H1 (cell line): ENCODE data around the gene FBXW5. TPM values are rescaled to one million over a fixed set of nuclear protein-coding genes. Genes with fewer than 3 reads are reported as not detected.

Experiments used
- CTCF ChIA-PET: fragments of 300-600 bp; sonication (Branson Sonifier 250); formaldehyde crosslinking; loops from one replicate; lab custom pipeline; 2021; ENCODE audit not compliant: partially characterized antibody; lab: Charles Lee
- POLR2A ChIA-PET: fragments of 300-600 bp; sonication (Branson Sonifier 250); formaldehyde crosslinking; loops from one replicate; lab custom pipeline; 2021; ENCODE audit warnings: inconsistent platforms; ENCODE audit not compliant: partially characterized antibody; lab: Charles Lee
- DNase-seq, 2 experiments: peaks; one replicate each; pipeline versions ENCODE4 v3.0.0 to v3.0.0-alpha.2; 2010 to 2022; ENCODE audit warnings: low spot score in 2 of 2, low read depth in 1 of 2, mixed read lengths in 1 of 2
- FAIRE-seq: peaks from 2 replicates; lab custom pipeline; 2011; peaks lifted over from hg19 to GRCh38; lab: Jason Lieb, UNC
- H2AFZ ChIP-seq: 2 replicates; pipeline ENCODE4 v1.8.1; 2012; ENCODE audit warnings: low read length, inconsistent platforms
- H2AK5ac ChIP-seq: 2 replicates; pipeline ENCODE4 v1.6.1; 2013; ENCODE audit warnings: low read depth, low read length
- H2BK120ac ChIP-seq: replicated peaks from 2 replicates; pipeline ENCODE3; 2013; ENCODE audit warnings: low read depth, low read length, inconsistent platforms
- H2BK12ac ChIP-seq: 2 replicates; pipeline ENCODE4 v1.6.1; 2013; ENCODE audit warnings: low read depth, low read length
- H2BK15ac ChIP-seq: 2 replicates; pipeline ENCODE4 v1.6.1; 2013; ENCODE audit warnings: low read length
- H2BK20ac ChIP-seq: 2 replicates; pipeline ENCODE4 v1.6.1; 2013; ENCODE audit warnings: low read length
- H2BK5ac ChIP-seq: 2 replicates; pipeline ENCODE4 v1.6.1; 2013; ENCODE audit warnings: low read depth, low read length
- H3K14ac ChIP-seq: 2 replicates; pipeline ENCODE4 v1.6.1; 2013; ENCODE audit warnings: inconsistent platforms; ENCODE audit not compliant: insufficient read length
- H3K18ac ChIP-seq: 2 replicates; pipeline ENCODE4 v1.6.1; 2013; ENCODE audit warnings: low read length; ENCODE audit errors: extremely low read depth
- H3K23ac ChIP-seq: 2 replicates; pipeline ENCODE4 v1.6.1; 2013; ENCODE audit warnings: inconsistent platforms; ENCODE audit not compliant: insufficient read length
- H3K23me2 ChIP-seq: 2 replicates; pipeline ENCODE4 v1.6.1; 2013; ENCODE audit warnings: low read depth, low read length
- H3K27ac ChIP-seq: 2 replicates; pipeline ENCODE4 v1.6.1; 2011; ENCODE audit warnings: low read depth, low read length, inconsistent platforms
- H3K27me3 ChIP-seq, 4 experiments: replicated peaks in 1 of 4; 1 replicate in 1 of 4; 2 replicates in 3 of 4; pipeline versions ENCODE4 v1.6.1 to v1.8.1; 2011 to 2013; ENCODE audit warnings: low read length in 3 of 4, mild to moderate bottlenecking in 3 of 4, inconsistent platforms in 2 of 4, mixed read lengths in 2 of 4, moderate library complexity in 1 of 4; ENCODE audit not compliant: control insufficient read depth in 3 of 4, insufficient read depth in 3 of 4; ENCODE audit errors: extremely low read depth in 1 of 4
- H3K36me3 ChIP-seq, 4 experiments: 2 replicates each; pipeline versions ENCODE4 v1.6.1 to v1.8.1; 2011 to 2013; ENCODE audit warnings: mild to moderate bottlenecking in 4 of 4, low read length in 3 of 4, moderate library complexity in 2 of 4, control low read depth in 1 of 4, inconsistent platforms in 1 of 4; ENCODE audit not compliant: insufficient read depth in 4 of 4, control insufficient read depth in 2 of 4
- H3K4ac ChIP-seq: replicated peaks from 2 replicates; pipeline ENCODE3; 2013; ENCODE audit warnings: low read length, low read depth, mixed read lengths, inconsistent platforms; ENCODE audit not compliant: insufficient read length
- H3K4me1 ChIP-seq, 4 experiments: replicated peaks in 1 of 4; 1 replicate in 1 of 4; 2 replicates in 3 of 4; pipeline versions ENCODE4 v1.6.1 to v1.8.1; 2011 to 2013; ENCODE audit warnings: low read length in 3 of 4, inconsistent platforms in 2 of 4, mixed read lengths in 1 of 4; ENCODE audit not compliant: insufficient read depth in 4 of 4, control insufficient read depth in 3 of 4
- H3K4me2 ChIP-seq, 2 experiments: 2 replicates each; pipeline versions ENCODE4 v1.6.1 to v1.8.1; 2011 to 2013; ENCODE audit warnings: low read depth in 2 of 2, low read length in 2 of 2, control low read depth in 1 of 2, inconsistent platforms in 1 of 2, mild to moderate bottlenecking in 1 of 2; ENCODE audit not compliant: insufficient read depth in 1 of 2
- H3K4me3 ChIP-seq, 4 experiments: fragments of 200-600, 300-600 bp in 1 of 4; sonication (generic), shearing (Covaris generic), sonication (Bioruptor Twin) in 1 of 4; 2 replicates each; pipeline versions ENCODE4 v1.5.1 to v1.8.1; 2011 to 2016; ENCODE audit warnings: low read length in 4 of 4, low read depth in 3 of 4, control low read depth in 2 of 4, inconsistent platforms in 2 of 4, mild to moderate bottlenecking in 2 of 4, mixed read lengths in 1 of 4, moderate library complexity in 1 of 4; ENCODE audit not compliant: insufficient read depth in 2 of 4; ENCODE audit errors: extremely low read depth in 1 of 4
- H3K56ac ChIP-seq: replicated peaks from 2 replicates; pipeline ENCODE3; 2013; ENCODE audit warnings: low read depth, mild to moderate bottlenecking, mixed read lengths, low read length, inconsistent platforms; ENCODE audit not compliant: insufficient read length
- H3K79me1 ChIP-seq: 2 replicates; pipeline ENCODE4 v1.6.1; 2013; ENCODE audit warnings: low read depth, low read length, control low read depth
- H3K79me2 ChIP-seq, 2 experiments: 2 replicates each; pipeline versions ENCODE4 v1.6.1 to v1.8.1; 2012 to 2013; ENCODE audit warnings: low read length in 2 of 2, mild to moderate bottlenecking in 2 of 2, inconsistent platforms in 1 of 2; ENCODE audit not compliant: insufficient read depth in 2 of 2, control insufficient read depth in 1 of 2
- H3K9ac ChIP-seq, 4 experiments: replicated peaks in 1 of 4; 1 replicate in 1 of 4; 2 replicates in 3 of 4; pipeline versions ENCODE4 v1.6.1 to v1.8.1; 2011 to 2013; ENCODE audit warnings: low read depth in 3 of 4, low read length in 3 of 4, control low read depth in 2 of 4, mild to moderate bottlenecking in 2 of 4, moderate library complexity in 2 of 4, inconsistent platforms in 1 of 4; ENCODE audit errors: extremely low read depth in 1 of 4
- H3K9me3 ChIP-seq, 2 experiments: 2 replicates each; pipeline versions ENCODE4 v1.6.1 to v1.8.1; 2012 to 2013; ENCODE audit warnings: mild to moderate bottlenecking in 2 of 2, moderate library complexity in 2 of 2, control low read depth in 1 of 2, inconsistent platforms in 1 of 2, low read depth in 1 of 2, low read length in 1 of 2, mixed read lengths in 1 of 2; ENCODE audit not compliant: insufficient read depth in 2 of 2
- H4K20me1 ChIP-seq, 2 experiments: replicated peaks in 1 of 2; 2 replicates each; pipeline versions ENCODE3 to v1.8.1; 2011 to 2013; ENCODE audit warnings: inconsistent platforms in 2 of 2, low read length in 2 of 2, mild to moderate bottlenecking in 1 of 2; ENCODE audit not compliant: insufficient read depth in 2 of 2, control insufficient read depth in 1 of 2
- H4K5ac ChIP-seq: 2 replicates; pipeline ENCODE4 v1.6.1; 2013; ENCODE audit warnings: low read length, low read depth, mixed read lengths, inconsistent platforms; ENCODE audit not compliant: insufficient read length
- H4K8ac ChIP-seq: 2 replicates; pipeline ENCODE4 v1.8.0; 2013; ENCODE audit warnings: mild to moderate bottlenecking, moderate library complexity, low read length, inconsistent platforms; ENCODE audit not compliant: insufficient read depth; ENCODE audit errors: extremely low read depth
- H4K91ac ChIP-seq: replicated peaks from 2 replicates; pipeline ENCODE3; 2013; ENCODE audit warnings: low read length, mixed read lengths, inconsistent platforms; ENCODE audit not compliant: insufficient read length
- GABPA ChIP-seq: IDR thresholded peaks from 2 replicates; pipeline ENCODE4 v1.6.1; 2011; ENCODE audit warnings: mild to moderate bottlenecking, low read length, moderate library complexity, borderline replicate concordance; ENCODE audit not compliant: insufficient read depth
- MAFK ChIP-seq: IDR thresholded peaks from 2 replicates; pipeline ENCODE4 v1.6.1; 2012; ENCODE audit warnings: low read depth, mild to moderate bottlenecking, improper control_type of control experiment, low read length
- POLR2A ChIP-seq, 2 experiments: IDR thresholded peaks; 1 replicate in 1 of 2; 2 replicates in 1 of 2; pipeline ENCODE4 v1.6.1; 2011; ENCODE audit warnings: low read depth in 2 of 2, low read length in 2 of 2, mild to moderate bottlenecking in 2 of 2; ENCODE audit errors: control extremely low read depth in 1 of 2
- RXRA ChIP-seq: IDR thresholded peaks from 2 replicates; pipeline ENCODE4 v1.6.1; 2011; ENCODE audit warnings: low read depth, mild to moderate bottlenecking, low read length, moderate library complexity; ENCODE audit not compliant: insufficient read depth
- SAP30 ChIP-seq: fragments of 300-600 bp; sonication (generic); IDR thresholded peaks from 2 replicates; pipeline ENCODE4 v1.7.1; 2012; ENCODE audit warnings: low read length, moderate library complexity, mild to moderate bottlenecking, inconsistent platforms; ENCODE audit not compliant: insufficient read depth, insufficient replicate concordance
- TAF1 ChIP-seq: IDR thresholded peaks from 2 replicates; pipeline ENCODE4 v1.6.1; 2011; ENCODE audit warnings: mild to moderate bottlenecking, low read depth, low read length
- WGBS, 2 experiments: shearing (Covaris generic) in 1 of 2; methylation state at CpG; one replicate each; pipeline versions ENCODE4 v1.1.6 to v1.1.7; 2013 to 2015; ENCODE audit warnings: low lambda C conversion rate in 2 of 2, mixed read lengths in 2 of 2, inconsistent platforms in 1 of 2, low coverage in 1 of 2, missing lambda C conversion rate in 1 of 2; ENCODE audit not compliant: insufficient replicate concordance in 2 of 2, insufficient coverage in 1 of 2, insufficient read length in 1 of 2; ENCODE audit errors: extremely low coverage in 1 of 2, missing lambda C conversion rate in 1 of 2; 5-methylcytosine and 5-hydroxymethylcytosine counted together
- polyA plus RNA-seq, 7 experiments: library from polyadenylated mRNA; depleted of rRNA in 3 of 7; stranded (reverse) in 5 of 7; unstranded in 2 of 7; fragments of >200 nt in 5 of 7; fragments of 200-250 nt in 2 of 7; gene quantifications; 1 replicate in 5 of 7; 2 replicates in 1 of 7; 4 replicates in 1 of 7; pipeline versions ENCODE4 v1.2.1 to v1.2.3, GENCODE V29; 2011 to 2013; ENCODE audit warnings: missing spikeins in 2 of 7, mixed read lengths in 2 of 7
- total RNA-seq: library from RNA; stranded (reverse); fragmentation: NEBNext Ultra II Directional; extraction: Animal tissue kit (Norgen Biotek cat#: 25700); gene quantifications from 2 replicates; pipeline ENCODE4 v1.2.1, GENCODE V29; 2021

The FBXW5 gene
- total and polyA plus RNA-seq, 2 of the 8 experiments (the other 6 are each of a cell fraction or from before 2014, with no cell fraction given) = 49.0 to 71.0 TPM

DNA sequence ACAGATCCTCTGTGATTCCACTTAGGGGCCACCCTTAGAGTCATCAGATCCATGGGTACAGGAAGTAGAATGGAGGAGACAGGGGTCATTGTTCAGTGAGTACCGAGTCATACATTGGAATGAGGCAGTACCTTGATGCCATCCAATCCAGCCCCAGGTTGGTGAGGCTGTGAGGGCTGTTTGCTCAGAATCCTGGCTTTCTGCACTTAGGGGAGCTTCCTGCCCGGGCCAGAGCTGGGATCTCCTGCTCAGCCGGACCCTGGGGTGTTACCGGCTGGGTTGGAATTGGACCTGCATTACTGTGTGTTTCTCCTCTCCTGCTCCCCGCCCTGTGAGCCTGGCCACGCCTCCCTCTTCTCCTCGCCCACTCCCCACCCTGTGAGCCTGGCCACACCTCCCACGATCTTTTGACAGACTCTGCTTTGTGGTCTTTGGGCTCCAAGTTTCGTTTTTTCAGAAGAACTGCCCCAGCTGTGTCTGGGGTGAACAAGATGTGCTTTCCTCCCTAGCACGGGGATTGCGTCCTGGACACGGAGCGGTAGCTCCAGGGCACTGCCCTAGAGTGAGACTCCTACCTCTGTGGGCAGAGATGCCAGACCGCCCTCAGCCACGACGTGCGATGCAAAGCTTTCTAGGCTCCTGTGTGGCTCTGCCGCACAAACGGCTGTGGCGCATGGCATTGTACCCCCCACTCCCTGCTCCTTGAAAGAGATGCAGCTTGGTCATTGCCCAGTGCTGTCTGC lies 42.9 kb downstream of the FBXW5 start:
- H3K9ac ChIP-seq = no peak overlapping the region
- peaks cover 0 to 9% of the 10 kb centered on the region in 2 experiments; a peak in 1 of 4 replicates for H3K79me2 ChIP-seq
- DNase-seq (no peak), FAIRE-seq (no peak)
- no peak overlapping the region for H3K4ac ChIP-seq
- H3K56ac ChIP-seq = no peak overlapping the region
- ChIA-PET POLR2A (no interaction called here), CTCF (interaction anchor here (1.5 kb wide), 1 partner anchor 10 kb away, joined by 8 read pairs; no protein-coding TSS in a partner anchor)
- no peak overlapping the region for H2BK120ac ChIP-seq
- no peaks in the 10 kb centered on the region; a peak in 1 of 7 replicates for H3K4me1 ChIP-seq
- H3K27ac ChIP-seq = no peak overlapping the region
- TF ChIP-seq GABPA (no peak), RXRA (no peak), TAF1 (no peak), SAP30 (no peak), POLR2A (IDR thresholded peaks at IDR 0.05; ENCODE audit: control extremely low read depth in 1 of 2, low read depth in 2 of 2, low read length in 2 of 2) (no peak), MAFK (no peak)
- no peak overlapping the region for H3K4me2 ChIP-seq
- no peak overlapping the region for H4K8ac ChIP-seq
- no peak overlapping the region for H2AFZ ChIP-seq
- no peak overlapping the region for H2AK5ac ChIP-seq
- H3K79me1 ChIP-seq = peaks cover 10% of the 10 kb centered on the region; the same call in 1 of the 2 replicates
- H2BK20ac ChIP-seq = no peak overlapping the region
- H2BK12ac ChIP-seq = no peak overlapping the region
- H3K36me3 ChIP-seq = peaks cover 9 to 33% (median 23%) of the 10 kb centered on the region in 4 experiments; a peak in 7 of 8 replicates
- no peaks in the 10 kb centered on the region for H3K23me2 ChIP-seq
- no peak overlapping the region for H3K18ac ChIP-seq
- WGBS, 2 experiments = 87% methylated on average over 20 of the region's 20 CpGs; no CpG with 5 or more reads in 1 of the 2 experiments
- no peak overlapping the region for H2BK5ac ChIP-seq
- H3K9me3 ChIP-seq = no peaks in the 10 kb centered on the region
- H2BK15ac ChIP-seq = no peak overlapping the region
- no peak overlapping the region for H3K14ac ChIP-seq
- H4K91ac ChIP-seq = no peak overlapping the region
- H4K5ac ChIP-seq = no peak overlapping the region
- peaks cover 10 to 21% of the 10 kb centered on the region in 2 experiments for H4K20me1 ChIP-seq
- no peak overlapping the region for H3K4me3 ChIP-seq
- H3K27me3 ChIP-seq = no peaks in the 10 kb centered on the region
- no peak overlapping the region for H3K23ac ChIP-seq
